Fibroblast of peridontal ligament (primary cell): ENCODE measurements around the gene FOXB1.

Experiments used
- DNase-seq: peaks from one replicate; pipeline ENCODE4 v3.0.0-alpha.2; 2010; ENCODE audit errors: extremely low read depth

FOXB1 gene

DNA sequence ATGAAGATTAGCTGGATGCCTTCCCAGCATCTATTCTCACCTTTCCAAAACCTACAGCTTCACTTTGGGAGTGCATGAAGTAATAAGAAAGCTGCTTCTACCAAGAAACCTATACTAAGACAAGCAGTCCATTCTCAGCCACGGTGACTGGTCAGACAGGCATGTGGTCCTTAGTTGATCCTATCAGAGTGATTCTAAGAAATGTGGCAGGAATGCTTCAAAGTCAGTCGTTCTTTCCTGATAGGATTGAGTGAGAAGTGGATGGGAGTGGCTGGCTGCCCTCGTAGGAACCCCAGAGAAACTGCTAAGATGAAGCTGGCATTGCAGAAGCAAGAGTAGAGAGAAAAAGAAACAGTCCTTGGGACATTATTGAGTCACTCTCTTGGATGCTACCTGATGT, 16.6 kb downstream of the FOXB1 start:
- no peak for DNase-seq

DNA sequence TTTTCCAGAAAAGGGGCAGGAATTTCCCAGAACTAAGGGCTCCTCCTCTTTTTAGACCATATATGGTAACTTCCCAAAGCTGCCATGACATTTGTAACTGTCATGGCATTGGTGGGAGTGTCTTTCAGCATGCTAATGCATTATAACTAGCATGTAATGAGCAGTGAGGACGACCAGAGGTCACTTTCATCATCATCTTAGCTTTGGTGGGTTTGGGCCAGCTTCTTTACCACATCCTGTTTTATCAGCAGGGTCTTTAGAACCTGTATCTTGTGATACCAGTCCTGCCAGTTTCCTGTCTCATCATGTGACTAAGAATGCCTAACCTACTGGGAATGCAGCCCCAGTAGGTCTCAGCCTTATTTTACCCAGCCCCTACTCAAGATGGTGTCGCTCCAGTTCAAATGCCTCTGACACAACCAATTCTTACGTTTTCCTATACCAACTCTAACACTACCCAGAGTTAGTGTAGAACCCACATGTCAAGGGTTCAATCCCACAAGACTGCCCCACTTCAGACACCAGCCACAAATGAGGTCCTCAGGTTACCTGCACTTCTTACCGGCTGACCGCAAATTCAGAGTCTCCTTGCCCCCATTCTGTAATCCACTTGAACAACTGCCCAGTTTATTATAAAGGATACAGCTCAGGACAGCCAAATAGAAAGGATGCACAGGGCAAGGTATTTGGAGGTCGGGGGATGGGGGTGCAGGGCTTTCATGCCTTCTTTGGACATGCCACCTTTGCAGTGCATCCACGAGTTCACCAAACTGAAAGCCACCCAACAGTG, 17.7 kb downstream of the FOXB1 start:
- DNase-seq, result no peak

DNA sequence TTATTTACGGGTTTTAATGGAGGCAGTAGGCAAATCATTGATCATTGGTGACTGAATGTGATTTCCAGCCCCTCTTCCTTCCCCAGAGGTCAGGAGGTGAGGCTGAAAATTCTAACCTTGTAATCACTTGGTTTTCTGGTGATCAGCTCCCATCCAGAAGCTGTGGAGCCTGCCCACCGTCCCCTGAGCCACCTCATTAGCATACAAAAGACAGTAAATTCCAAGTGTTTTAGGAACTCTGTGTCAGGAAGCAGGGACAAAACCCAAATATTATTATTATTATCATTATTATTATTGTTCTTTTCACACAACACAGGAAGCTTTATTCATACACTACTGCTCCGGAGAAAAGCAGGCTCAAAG, 18.2 kb downstream of the FOXB1 start:
- no peak for DNase-seq

DNA sequence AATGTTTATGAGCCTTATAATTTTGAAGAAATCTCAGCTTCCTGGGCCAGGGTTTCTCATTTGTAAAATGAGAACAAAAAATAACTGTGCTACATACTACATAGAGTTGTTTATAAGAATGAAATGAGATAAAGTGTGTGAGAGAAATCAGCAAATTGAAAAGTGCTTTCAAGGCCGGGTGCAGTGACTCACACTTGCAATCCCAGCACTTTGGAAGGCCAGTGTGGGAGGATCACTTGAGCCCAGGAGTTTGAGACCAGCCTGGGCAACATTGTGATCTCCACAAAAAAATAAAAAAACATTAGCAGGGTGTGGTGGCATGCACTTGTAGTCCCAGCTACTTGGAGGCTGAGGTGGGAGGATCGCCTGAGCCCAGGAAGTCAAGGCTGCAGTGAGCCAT, 22.4 kb downstream of the FOXB1 start:
- no peak for DNase-seq

DNA sequence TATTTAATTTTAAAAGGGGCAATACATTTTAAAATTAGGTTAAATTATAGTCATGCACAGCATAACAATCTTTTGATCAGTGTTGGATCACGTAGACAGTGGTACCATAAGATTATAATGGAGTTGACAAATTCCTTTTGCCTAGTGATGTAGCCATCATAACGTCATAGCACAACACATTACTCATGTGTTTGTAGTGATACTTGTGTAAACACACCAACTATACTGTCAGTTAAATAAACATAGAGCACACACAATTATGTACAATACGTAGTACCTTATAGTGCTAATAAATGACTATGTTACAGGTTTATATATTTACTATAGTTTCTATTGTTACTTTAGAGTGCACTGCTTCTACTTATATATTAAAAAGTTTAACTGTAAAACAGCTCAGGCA, 31.2 kb downstream of the FOXB1 start:
- DNase-seq, result no peak

DNA sequence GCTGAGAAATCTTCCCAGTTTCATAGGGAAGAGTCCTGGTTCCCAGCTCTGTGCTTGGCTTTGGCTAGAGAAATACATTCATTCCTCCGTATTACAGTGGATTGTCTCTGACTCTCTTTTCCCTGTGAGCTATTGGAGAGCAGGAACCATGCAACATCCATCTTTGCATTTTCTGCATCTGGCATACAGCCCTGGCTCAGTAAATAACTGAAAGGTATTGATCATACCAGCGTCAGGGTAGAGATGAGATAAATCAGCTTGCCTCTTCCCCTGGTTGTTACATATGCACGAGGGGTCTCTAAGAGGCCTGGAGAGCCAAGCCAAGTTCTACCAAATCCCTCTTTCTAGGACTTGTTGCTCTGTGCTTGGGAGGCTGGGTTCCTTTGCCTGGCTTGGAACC, 35.2 kb downstream of the FOXB1 start:
- no peak for DNase-seq

DNA sequence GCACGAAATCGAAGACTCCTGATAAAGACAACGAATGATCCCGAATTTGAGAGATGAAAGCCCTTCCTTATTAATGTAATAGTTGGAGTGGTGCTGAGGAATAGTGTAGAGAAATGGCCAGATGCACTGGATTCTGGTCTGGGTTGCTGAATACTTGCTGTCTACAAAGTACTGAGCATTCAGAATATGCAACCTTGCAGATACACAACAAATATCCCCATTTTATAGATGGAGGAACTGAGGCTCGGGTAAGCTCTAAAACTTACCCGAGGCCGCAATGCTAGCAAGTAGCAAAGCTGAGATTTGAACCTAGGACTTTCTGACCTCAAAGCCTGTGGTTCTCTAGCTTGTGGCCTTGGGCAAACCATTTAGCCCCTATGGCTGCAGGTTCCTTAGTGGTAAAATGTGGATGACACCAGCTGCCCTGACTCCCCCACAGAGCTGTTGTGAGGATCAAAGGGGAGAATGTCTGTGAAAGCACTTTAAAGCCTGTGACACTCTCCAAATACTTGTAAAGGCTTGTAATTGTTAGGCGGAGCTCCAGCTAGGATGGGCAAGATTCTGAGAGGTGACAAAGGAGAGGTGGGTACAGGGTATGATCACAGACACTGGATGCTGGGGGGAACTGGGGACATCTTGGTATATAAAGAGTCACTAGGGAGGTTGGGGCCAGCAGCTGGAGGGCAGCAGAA, 39.8 kb downstream of the FOXB1 start:
- DNase-seq, result no peak

DNA sequence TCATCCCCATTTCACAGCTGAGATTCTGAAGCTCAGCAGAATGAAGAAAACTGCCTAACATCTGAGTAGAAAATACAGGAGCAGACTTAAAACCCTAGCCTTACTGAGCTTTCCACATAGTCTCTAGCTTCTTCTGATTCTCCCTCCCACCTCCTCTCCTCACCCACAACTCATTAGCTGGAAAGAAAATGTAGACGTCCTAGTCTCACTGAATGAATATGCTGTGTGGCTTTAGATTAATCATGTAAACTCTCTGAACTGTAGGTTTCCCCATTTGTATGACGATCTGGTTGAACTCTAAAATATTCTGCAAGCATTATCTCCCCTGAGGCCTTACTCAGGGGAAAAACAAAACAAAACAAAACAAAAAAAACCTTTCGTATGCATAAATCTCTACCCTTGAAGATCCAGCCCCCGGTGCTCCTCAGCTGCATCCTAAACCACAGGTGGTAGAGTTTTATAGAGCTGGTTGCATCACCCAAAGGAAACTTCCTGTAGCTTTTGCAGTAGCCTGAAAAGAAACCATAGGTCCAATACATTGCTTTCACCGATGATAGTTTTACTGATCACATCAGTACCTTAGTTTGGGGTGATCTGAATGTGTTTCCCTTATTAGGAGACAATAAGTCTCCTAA, 40.6 kb downstream of the FOXB1 start:
- no peak for DNase-seq

DNA sequence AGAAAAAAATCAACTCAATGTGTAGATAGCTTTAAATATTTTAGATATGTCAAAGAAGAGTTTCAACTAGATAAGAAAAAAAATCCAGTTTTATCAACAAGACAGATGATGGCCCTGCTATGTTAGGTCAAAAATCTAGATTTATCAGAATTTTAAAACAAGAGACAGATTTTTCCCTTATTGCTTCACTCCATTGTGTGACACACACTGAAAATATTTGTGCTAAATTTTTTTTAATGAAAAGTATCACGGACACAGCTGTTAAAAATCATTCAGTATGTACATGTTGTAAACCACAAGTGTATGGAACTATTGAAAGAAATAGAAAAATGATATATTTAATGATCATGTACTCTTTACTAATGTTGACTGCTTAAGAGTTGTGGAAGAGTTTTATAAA, 43.6 kb downstream of the FOXB1 start:
- DNase-seq, result peak; percentile 41

DNA sequence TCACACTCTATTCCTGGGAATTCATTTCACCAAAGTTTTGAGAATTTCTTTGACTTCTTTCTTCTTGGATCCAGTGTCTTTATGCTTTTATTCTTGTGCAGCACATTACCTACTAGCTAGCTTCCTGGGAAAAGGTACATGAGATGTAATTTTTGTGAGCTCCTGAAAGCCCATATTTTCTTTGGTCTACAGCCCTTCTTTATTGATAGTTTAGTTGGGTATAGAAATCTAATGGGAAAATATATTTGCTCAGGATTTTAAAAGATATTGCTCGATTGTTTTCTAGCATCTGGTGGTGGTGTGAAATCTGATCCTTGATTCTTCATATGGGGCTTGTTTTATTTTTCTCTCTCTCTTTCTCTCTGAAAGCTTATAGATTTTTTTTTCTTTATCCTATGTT, 45.8 kb downstream of the FOXB1 start:
- DNase-seq, result no peak

DNA sequence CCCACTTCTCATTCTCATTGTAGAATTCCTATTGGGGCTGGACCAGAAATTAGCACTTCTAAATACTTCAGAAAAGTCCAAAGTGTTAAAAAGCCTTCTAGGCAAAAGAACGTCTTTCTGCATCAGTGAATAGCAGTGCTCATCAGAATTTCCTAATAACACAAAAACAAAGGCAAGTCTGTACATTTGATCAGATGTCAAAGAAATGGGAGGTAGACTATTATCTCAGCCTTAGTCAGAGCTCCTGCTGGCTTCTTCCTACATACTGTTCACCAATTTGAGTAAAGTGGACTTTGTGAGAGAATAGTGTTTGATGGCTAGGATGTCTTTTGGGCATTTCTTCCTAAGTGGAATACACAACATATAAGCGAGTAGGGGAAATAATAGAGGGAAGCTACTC, 48.7 kb downstream of the FOXB1 start:
- no peak for DNase-seq

DNA sequence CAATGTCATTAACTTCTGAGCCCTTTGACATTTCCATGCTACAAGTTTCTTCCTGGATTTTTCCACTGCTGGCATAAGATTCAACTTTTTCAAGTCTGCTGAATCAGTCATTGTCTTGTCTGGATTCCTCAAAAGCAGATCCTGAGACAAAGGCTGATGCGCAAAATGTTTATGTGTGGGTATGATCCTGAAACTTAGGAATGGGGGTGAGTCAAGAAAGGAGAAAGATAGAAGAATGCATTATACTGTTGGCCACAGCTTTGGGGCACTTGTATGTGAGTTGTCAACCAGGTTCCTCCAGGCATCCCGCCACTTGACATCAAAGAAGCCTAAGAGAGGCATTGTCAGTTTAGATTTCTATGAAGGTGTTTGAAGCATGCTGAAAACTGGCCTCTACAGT, 50.4 kb downstream of the FOXB1 start:
- DNase-seq, result no peak
